Liver (tissue), 9 donors: ENCODE data around the gene DIAPH2. TPM values are rescaled to one million over a fixed set of nuclear protein-coding genes. Genes with fewer than 3 reads are reported as not detected.

ENCODE experiments used
- DNase-seq: peaks from one replicate; pipeline ENCODE4 v3.0.0-alpha.2; 2017; ENCODE audit warnings: low spot score
- H3K27ac ChIP-seq, 2 donors: one replicate each; pipeline ENCODE4 v1.7.0; 2013; ENCODE audit warnings: inconsistent platforms in 2 of 2, low read length in 2 of 2, control low read depth in 1 of 2, low read depth in 1 of 2, mild to moderate bottlenecking in 1 of 2
- H3K27me3 ChIP-seq, 4 donors: one replicate each; pipeline versions ENCODE4 v1.6.1 to v1.7.0; 2013; ENCODE audit warnings: low read length in 3 of 4, inconsistent platforms in 1 of 4, mild to moderate bottlenecking in 1 of 4, moderate library complexity in 1 of 4; ENCODE audit not compliant: control insufficient read depth in 4 of 4, insufficient read depth in 4 of 4
- H3K36me3 ChIP-seq, 4 donors: one replicate each; pipeline versions ENCODE4 v1.6.1 to v1.7.0; 2013; ENCODE audit warnings: low read length in 3 of 4, mild to moderate bottlenecking in 3 of 4, low read depth in 1 of 4, moderate library complexity in 1 of 4; ENCODE audit not compliant: control insufficient read depth in 4 of 4, insufficient read depth in 3 of 4
- H3K4me1 ChIP-seq, 4 donors: one replicate each; pipeline versions ENCODE4 v1.6.1 to v1.7.0; 2013; ENCODE audit warnings: low read length in 3 of 4, mild to moderate bottlenecking in 3 of 4, moderate library complexity in 1 of 4; ENCODE audit not compliant: control insufficient read depth in 4 of 4, insufficient read depth in 4 of 4
- H3K4me3 ChIP-seq, 3 donors: one replicate each; pipeline versions ENCODE4 v1.6.1 to v1.7.0; 2013; ENCODE audit warnings: low read length in 3 of 3, control low read depth in 1 of 3, low read depth in 1 of 3, mild to moderate bottlenecking in 1 of 3
- H3K9ac ChIP-seq, 2 donors: one replicate each; pipeline ENCODE4 v1.7.0; 2013; ENCODE audit warnings: low read length in 2 of 2, mild to moderate bottlenecking in 2 of 2, moderate library complexity in 2 of 2, control low read depth in 1 of 2, low read depth in 1 of 2
- H3K9me3 ChIP-seq, 4 donors: one replicate each; pipeline versions ENCODE4 v1.6.1 to v1.7.0; 2013; ENCODE audit warnings: low read length in 3 of 4; ENCODE audit not compliant: control insufficient read depth in 4 of 4
- EGR1 ChIP-seq, 2 donors: IDR thresholded peaks; 2 replicates each; pipeline ENCODE4 v1.6.1; 2016 to 2018; ENCODE audit warnings: antibody characterized with exemption in 2 of 2, low read depth in 2 of 2
- FOXA1 ChIP-seq: IDR thresholded peaks from 2 replicates; pipeline ENCODE4 v1.6.1; 2016; ENCODE audit warnings: antibody characterized with exemption
- FOXA2 ChIP-seq: IDR thresholded peaks from 2 replicates; pipeline ENCODE4 v1.6.1; 2016; ENCODE audit warnings: antibody characterized with exemption
- GABPA ChIP-seq, 2 donors: IDR thresholded peaks in 1 of 2; conservative IDR thresholded peaks in 1 of 2; 2 replicates each; pipeline ENCODE4 v1.6.1; 2016; ENCODE audit warnings: antibody characterized with exemption in 2 of 2, mild to moderate bottlenecking in 1 of 2, moderate library complexity in 1 of 2
- HNF4A ChIP-seq, 2 donors: conservative IDR thresholded peaks; 2 replicates each; pipeline ENCODE4 v1.6.1; 2016; ENCODE audit warnings: antibody characterized with exemption in 2 of 2, mild to moderate bottlenecking in 2 of 2
- HNF4G ChIP-seq: IDR thresholded peaks from 2 replicates; pipeline ENCODE4 v1.6.1; 2016; ENCODE audit warnings: antibody characterized with exemption
- JUND ChIP-seq, 2 donors: IDR thresholded peaks; 2 replicates each; pipeline ENCODE4 v1.6.1; 2016; ENCODE audit warnings: antibody characterized with exemption in 2 of 2
- NR2F2 ChIP-seq: IDR thresholded peaks from 2 replicates; pipeline ENCODE4 v1.6.1; 2016; ENCODE audit warnings: antibody characterized with exemption
- RAD21 ChIP-seq, 2 donors: IDR thresholded peaks; 2 replicates each; pipeline ENCODE4 v1.6.1; 2016; ENCODE audit warnings: antibody characterized with exemption in 2 of 2, mild to moderate bottlenecking in 2 of 2
- RXRA ChIP-seq, 2 donors: IDR thresholded peaks; 2 replicates each; pipeline ENCODE4 v1.6.1; 2017 to 2018; ENCODE audit warnings: antibody characterized with exemption in 2 of 2, mild to moderate bottlenecking in 1 of 2
- SP1 ChIP-seq: IDR thresholded peaks from 2 replicates; pipeline ENCODE4 v1.6.1; 2018; ENCODE audit warnings: antibody characterized with exemption, mild to moderate bottlenecking
- TAF1 ChIP-seq: conservative IDR thresholded peaks from 2 replicates; pipeline ENCODE4 v1.6.1; 2016; ENCODE audit warnings: antibody characterized with exemption, mild to moderate bottlenecking
- YY1 ChIP-seq: IDR thresholded peaks from 2 replicates; pipeline ENCODE4 v1.6.1; 2016; ENCODE audit warnings: antibody characterized with exemption, mild to moderate bottlenecking
- WGBS: extraction: QIAGEN DNeasy Blood & Tissue Kit; methylation state at CpG from one replicate; pipeline ENCODE4 v1.1.7; 2013; 5-methylcytosine and 5-hydroxymethylcytosine counted together
- polyA plus RNA-seq, 2 donors: library from polyadenylated mRNA; stranded (reverse) in 1 of 2; unstranded in 1 of 2; fragments of 200-250 nt in 1 of 2; fragments of >200 nt in 1 of 2; fragmentation: Nextera tagmentation in 1 of 2; extraction: Ambion mirVana in 1 of 2; gene quantifications; one replicate each; pipeline versions ENCODE4 v1.2.1 to v1.2.3, GENCODE V29; 2013 to 2015
- total RNA-seq, 2 donors: library from RNA; depleted of rRNA; stranded (reverse); fragments of >200 nt; gene quantifications; one replicate each; pipeline ENCODE4 v1.2.3, GENCODE V29; 2014
- TF ChIP-seq, protein P1 (sequence below): fragments of 150-350 bp; IDR thresholded peaks from 2 replicates; pipeline ENCODE4 v1.5.1; 2017; ENCODE audit warnings: improper control_type of control experiment, low read depth, low read length; ENCODE audit not compliant: missing input control
- TF ChIP-seq, protein P2 (sequence below): IDR thresholded peaks from 2 replicates; pipeline ENCODE4 v1.6.1; 2016; ENCODE audit warnings: antibody characterized with exemption
- TF ChIP-seq, protein P3 (sequence below): IDR thresholded peaks from 2 replicates; pipeline ENCODE4 v1.6.1; 2016; ENCODE audit warnings: antibody characterized with exemption, mild to moderate bottlenecking
- TF ChIP-seq, protein P4 (sequence below): IDR thresholded peaks from 2 replicates; pipeline ENCODE4 v1.6.1; 2016; ENCODE audit warnings: antibody characterized with exemption
- TF ChIP-seq, protein P5 (sequence below): IDR thresholded peaks from 2 replicates; pipeline ENCODE4 v1.6.1; 2016; ENCODE audit warnings: antibody characterized with exemption
- donor health status: healthy.
- donor health status: healthy.
- donor health status: healthy.
- donor health status: healthy.
- donor health status: healthy.

Gene DIAPH2
- total and polyA plus RNA-seq, 4 donors: 2.7 to 16.6 (median 5.3) TPM

DNA sequence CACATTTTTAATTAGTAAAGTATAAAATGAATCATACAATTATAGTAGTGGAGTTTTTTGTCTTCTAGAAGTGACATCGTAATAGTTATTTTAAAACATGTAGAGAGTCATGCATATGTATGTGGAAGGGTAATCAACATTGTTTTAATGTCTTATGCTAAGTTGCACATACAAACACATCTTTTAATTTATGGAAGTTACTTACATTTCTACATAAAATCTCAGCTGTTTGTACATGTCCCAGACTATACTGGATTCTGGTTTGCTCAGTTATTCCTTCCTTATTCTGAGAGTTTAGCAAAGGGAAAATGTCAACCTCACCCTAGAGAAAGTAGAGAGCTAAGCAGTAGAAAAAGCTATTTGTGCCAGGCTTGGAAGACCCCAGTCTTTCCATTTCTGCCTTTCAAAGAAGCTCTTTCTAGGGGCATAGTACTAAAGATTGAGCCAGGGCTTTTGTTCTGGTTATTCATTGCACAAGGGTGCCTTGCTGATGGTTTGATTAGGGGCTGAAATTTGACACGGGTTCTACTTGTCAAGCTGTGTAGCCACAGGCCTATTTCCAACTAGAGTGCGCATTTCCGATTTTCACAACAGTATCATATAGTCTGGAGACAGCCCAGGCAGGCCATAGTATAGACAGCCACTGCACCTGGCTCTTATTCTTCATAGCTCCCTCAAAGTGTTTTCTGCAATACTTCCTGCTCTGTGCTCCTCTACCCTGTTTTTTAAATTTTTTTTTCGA lies 305.4 kb downstream of the DIAPH2 start:
- H3K9ac ChIP-seq: no peak overlapping the region
- no peak overlapping the region for H3K27ac ChIP-seq
- no peaks in the 10 kb centered on the region for H3K27me3 ChIP-seq
- no peaks in the 10 kb centered on the region for H3K9me3 ChIP-seq
- no peak for TF ChIP-seq NR2F2
- TF ChIP-seq YY1: no peak
- no peaks in the 10 kb centered on the region for H3K4me1 ChIP-seq
- H3K36me3 ChIP-seq: no peaks in the 10 kb centered on the region
- WGBS: 74% methylated on average over 5 of the region's 5 CpGs
- no peak overlapping the region for H3K4me3 ChIP-seq
- DNase-seq: no peak

DNA sequence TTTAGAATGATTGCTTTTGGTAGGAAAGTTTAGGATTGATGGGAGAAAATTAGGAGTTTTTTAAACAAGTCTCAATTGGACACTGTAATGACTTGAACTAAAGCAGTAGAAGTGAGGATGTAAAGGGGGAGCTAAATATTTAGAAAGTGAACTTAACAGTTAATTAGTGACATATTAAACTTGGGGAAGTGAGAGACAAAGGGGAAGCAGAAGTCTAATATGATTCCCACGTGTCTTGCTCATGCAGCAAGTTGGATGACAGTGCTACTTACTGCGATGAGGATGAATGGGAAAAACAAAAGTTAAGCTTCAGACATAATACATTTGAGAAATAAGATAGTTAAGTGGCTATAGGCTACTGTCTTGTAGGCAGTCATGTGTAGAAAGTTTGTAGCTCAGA lies 309.5 kb downstream of the DIAPH2 start:
- H3K27me3 ChIP-seq: no peaks in the 10 kb centered on the region
- H3K27ac ChIP-seq: no peak overlapping the region
- H3K4me3 ChIP-seq: no peak overlapping the region
- H3K9ac ChIP-seq: no peak overlapping the region
- no peak for TF ChIP-seq JUND (IDR thresholded peaks at IDR 0.05)
- TF ChIP-seq, protein P1, sequence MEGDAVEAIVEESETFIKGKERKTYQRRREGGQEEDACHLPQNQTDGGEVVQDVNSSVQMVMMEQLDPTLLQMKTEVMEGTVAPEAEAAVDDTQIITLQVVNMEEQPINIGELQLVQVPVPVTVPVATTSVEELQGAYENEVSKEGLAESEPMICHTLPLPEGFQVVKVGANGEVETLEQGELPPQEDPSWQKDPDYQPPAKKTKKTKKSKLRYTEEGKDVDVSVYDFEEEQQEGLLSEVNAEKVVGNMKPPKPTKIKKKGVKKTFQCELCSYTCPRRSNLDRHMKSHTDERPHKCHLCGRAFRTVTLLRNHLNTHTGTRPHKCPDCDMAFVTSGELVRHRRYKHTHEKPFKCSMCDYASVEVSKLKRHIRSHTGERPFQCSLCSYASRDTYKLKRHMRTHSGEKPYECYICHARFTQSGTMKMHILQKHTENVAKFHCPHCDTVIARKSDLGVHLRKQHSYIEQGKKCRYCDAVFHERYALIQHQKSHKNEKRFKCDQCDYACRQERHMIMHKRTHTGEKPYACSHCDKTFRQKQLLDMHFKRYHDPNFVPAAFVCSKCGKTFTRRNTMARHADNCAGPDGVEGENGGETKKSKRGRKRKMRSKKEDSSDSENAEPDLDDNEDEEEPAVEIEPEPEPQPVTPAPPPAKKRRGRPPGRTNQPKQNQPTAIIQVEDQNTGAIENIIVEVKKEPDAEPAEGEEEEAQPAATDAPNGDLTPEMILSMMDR: no peak
- no peak for TF ChIP-seq GABPA (IDR thresholded peaks at IDR 0.05 in 1 of 2, conservative IDR thresholded peaks at IDR 0.05 in 1 of 2)
- no peak for TF ChIP-seq FOXA2
- no peak for TF ChIP-seq SP1
- no peak for TF ChIP-seq RAD21 (IDR thresholded peaks at IDR 0.05)
- TF ChIP-seq EGR1 (IDR thresholded peaks at IDR 0.05; ENCODE audit: low read depth in 2 of 2): no peak
- no peak for TF ChIP-seq HNF4G
- no peak for TF ChIP-seq YY1
- TF ChIP-seq HNF4A (conservative IDR thresholded peaks at IDR 0.05): no peak
- no peak for TF ChIP-seq RXRA (IDR thresholded peaks at IDR 0.05)
- TF ChIP-seq, protein P2, sequence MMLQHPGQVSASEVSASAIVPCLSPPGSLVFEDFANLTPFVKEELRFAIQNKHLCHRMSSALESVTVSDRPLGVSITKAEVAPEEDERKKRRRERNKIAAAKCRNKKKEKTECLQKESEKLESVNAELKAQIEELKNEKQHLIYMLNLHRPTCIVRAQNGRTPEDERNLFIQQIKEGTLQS: no peak
- TF ChIP-seq, protein P3, sequence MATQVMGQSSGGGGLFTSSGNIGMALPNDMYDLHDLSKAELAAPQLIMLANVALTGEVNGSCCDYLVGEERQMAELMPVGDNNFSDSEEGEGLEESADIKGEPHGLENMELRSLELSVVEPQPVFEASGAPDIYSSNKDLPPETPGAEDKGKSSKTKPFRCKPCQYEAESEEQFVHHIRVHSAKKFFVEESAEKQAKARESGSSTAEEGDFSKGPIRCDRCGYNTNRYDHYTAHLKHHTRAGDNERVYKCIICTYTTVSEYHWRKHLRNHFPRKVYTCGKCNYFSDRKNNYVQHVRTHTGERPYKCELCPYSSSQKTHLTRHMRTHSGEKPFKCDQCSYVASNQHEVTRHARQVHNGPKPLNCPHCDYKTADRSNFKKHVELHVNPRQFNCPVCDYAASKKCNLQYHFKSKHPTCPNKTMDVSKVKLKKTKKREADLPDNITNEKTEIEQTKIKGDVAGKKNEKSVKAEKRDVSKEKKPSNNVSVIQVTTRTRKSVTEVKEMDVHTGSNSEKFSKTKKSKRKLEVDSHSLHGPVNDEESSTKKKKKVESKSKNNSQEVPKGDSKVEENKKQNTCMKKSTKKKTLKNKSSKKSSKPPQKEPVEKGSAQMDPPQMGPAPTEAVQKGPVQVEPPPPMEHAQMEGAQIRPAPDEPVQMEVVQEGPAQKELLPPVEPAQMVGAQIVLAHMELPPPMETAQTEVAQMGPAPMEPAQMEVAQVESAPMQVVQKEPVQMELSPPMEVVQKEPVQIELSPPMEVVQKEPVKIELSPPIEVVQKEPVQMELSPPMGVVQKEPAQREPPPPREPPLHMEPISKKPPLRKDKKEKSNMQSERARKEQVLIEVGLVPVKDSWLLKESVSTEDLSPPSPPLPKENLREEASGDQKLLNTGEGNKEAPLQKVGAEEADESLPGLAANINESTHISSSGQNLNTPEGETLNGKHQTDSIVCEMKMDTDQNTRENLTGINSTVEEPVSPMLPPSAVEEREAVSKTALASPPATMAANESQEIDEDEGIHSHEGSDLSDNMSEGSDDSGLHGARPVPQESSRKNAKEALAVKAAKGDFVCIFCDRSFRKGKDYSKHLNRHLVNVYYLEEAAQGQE: no peak
- TF ChIP-seq, protein P4, sequence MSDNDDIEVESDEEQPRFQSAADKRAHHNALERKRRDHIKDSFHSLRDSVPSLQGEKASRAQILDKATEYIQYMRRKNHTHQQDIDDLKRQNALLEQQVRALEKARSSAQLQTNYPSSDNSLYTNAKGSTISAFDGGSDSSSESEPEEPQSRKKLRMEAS: no peak
- TF ChIP-seq FOXA1: no peak
- TF ChIP-seq, protein P5, sequence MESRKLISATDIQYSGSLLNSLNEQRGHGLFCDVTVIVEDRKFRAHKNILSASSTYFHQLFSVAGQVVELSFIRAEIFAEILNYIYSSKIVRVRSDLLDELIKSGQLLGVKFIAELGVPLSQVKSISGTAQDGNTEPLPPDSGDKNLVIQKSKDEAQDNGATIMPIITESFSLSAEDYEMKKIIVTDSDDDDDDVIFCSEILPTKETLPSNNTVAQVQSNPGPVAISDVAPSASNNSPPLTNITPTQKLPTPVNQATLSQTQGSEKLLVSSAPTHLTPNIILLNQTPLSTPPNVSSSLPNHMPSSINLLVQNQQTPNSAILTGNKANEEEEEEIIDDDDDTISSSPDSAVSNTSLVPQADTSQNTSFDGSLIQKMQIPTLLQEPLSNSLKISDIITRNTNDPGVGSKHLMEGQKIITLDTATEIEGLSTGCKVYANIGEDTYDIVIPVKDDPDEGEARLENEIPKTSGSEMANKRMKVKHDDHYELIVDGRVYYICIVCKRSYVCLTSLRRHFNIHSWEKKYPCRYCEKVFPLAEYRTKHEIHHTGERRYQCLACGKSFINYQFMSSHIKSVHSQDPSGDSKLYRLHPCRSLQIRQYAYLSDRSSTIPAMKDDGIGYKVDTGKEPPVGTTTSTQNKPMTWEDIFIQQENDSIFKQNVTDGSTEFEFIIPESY: no peak
- TF ChIP-seq NR2F2: no peak
- TF ChIP-seq TAF1: no peak
- no peak for DNase-seq
- 75% methylated on average over 2 of the region's 2 CpGs for WGBS
- no peaks in the 10 kb centered on the region for H3K9me3 ChIP-seq
- H3K36me3 ChIP-seq: no peaks in the 10 kb centered on the region
- no peaks in the 10 kb centered on the region for H3K4me1 ChIP-seq
